PC-3 (cell line): Measurements from ENCODE around the gene MAP2. TPM values are rescaled to one million over a fixed set of nuclear protein-coding genes. Genes with fewer than 3 reads are reported as not detected.

ENCODE experiments used
- ATAC-seq: fragments of 200-7000 bp; cut with Tn5 transposase; 2 replicates; pipeline ENCODE4 v1.9.1; 2020; ENCODE audit warnings: mild to moderate bottlenecking, moderate library complexity
- BruUV-seq: library from RNA; stranded (reverse); fragments of 400-500 nt; replicated peaks from 2 replicates; lab custom pipeline; 2021; lab: Mats Ljungman, UMichigan
- CTCF ChIA-PET: fragments of 300-600 bp; sonication (Branson Sonifier 250); formaldehyde crosslinking; loops from one replicate; lab custom pipeline; 2022; ENCODE audit warnings: antibody characterized with exemption; lab: Charles Lee
- POLR2A ChIA-PET: fragments of 300-600 bp; sonication (Branson Sonifier 250); formaldehyde crosslinking; loops from one replicate; lab custom pipeline; 2022; ENCODE audit warnings: antibody characterized with exemption; ENCODE audit not compliant: unreplicated experiment; lab: Charles Lee
- DNase-seq: peaks from one replicate; pipeline ENCODE4 v3.0.0-alpha.2; 2015
- H2AFZ ChIP-seq: fragments of 300-600 bp; sonication (generic); 2 replicates; pipeline ENCODE4 v1.6.0; 2016; ENCODE audit warnings: antibody characterized with exemption, low read length
- H3F3A ChIP-seq: fragments of 300-600 bp; sonication (generic); one replicate; pipeline ENCODE4 v1.6.0; 2017; ENCODE audit warnings: antibody characterized with exemption, low read length, control low read depth, mild to moderate bottlenecking; ENCODE audit not compliant: unreplicated experiment
- H3K27ac ChIP-seq: fragments of 300-600 bp; sonication (generic); 2 replicates; pipeline ENCODE4 v1.5.1; 2016; ENCODE audit warnings: mild to moderate bottlenecking, low read length
- H3K27me3 ChIP-seq: fragments of 300-600 bp; sonication (generic); 2 replicates; pipeline ENCODE4 v1.6.1; 2016; ENCODE audit warnings: low read length, mixed read lengths
- H3K36me3 ChIP-seq: fragments of 300-600 bp; sonication (generic); 2 replicates; pipeline ENCODE4 v1.6.1; 2016; ENCODE audit warnings: low read depth, mixed run types, low read length, mixed read lengths
- H3K4me1 ChIP-seq: fragments of 300-600 bp; sonication (generic); 2 replicates; pipeline ENCODE4 v1.5.1; 2016; ENCODE audit warnings: low read length; ENCODE audit not compliant: insufficient read depth
- H3K4me2 ChIP-seq: fragments of 300-600 bp; sonication (generic); 2 replicates; pipeline ENCODE4 v1.6.0; 2016; ENCODE audit warnings: low read length
- H3K4me3 ChIP-seq: fragments of 300-600 bp; sonication (generic); 2 replicates; pipeline ENCODE4 v1.5.1; 2016; ENCODE audit warnings: mild to moderate bottlenecking, low read length, mixed read lengths
- H3K79me2 ChIP-seq: fragments of 300-600 bp; sonication (generic); 2 replicates; pipeline ENCODE4 v1.6.1; 2017; ENCODE audit warnings: low read length, mixed read lengths
- H3K9ac ChIP-seq: fragments of 300-600 bp; sonication (generic); 2 replicates; pipeline ENCODE4 v1.6.0; 2016; ENCODE audit warnings: mild to moderate bottlenecking, low read length
- H3K9me2 ChIP-seq: fragments of 300-600 bp; sonication (generic); replicated peaks from 2 replicates; pipeline ENCODE4 v1.6.1; 2016; ENCODE audit warnings: mixed run types, low read length, mixed read lengths
- H3K9me3 ChIP-seq: fragments of 300-600 bp; sonication (generic); 2 replicates; pipeline ENCODE4 v1.6.1; 2016; ENCODE audit warnings: low read length, mixed read lengths
- H4K20me1 ChIP-seq: fragments of 300-600 bp; sonication (generic); 2 replicates; pipeline ENCODE4 v1.6.1; 2016; ENCODE audit warnings: low read length, mixed read lengths
- CTCF ChIP-seq: fragments of 300-600 bp; sonication (generic); conservative IDR thresholded peaks from 2 replicates; pipeline ENCODE4 v1.5.1; 2017; ENCODE audit warnings: antibody characterized with exemption, low read depth, mild to moderate bottlenecking, low read length
- EZH2 ChIP-seq: fragments of 300-600 bp; sonication (generic); IDR thresholded peaks from one replicate; pipeline ENCODE4 v1.6.1; 2017; ENCODE audit warnings: antibody characterized with exemption, mild to moderate bottlenecking, low read length; ENCODE audit not compliant: unreplicated experiment
- EZH2phosphoT487 ChIP-seq: fragments of 300-600 bp; sonication (generic); IDR thresholded peaks from 2 replicates; pipeline ENCODE4 v1.6.1; 2018; ENCODE audit warnings: mild to moderate bottlenecking, antibody characterized with exemption, low read length, borderline replicate concordance
- intact Hi-C: fragments of 100-400 bp; cut with micrococcal nuclease; formaldehyde crosslinking; loops from 2 replicates; pipeline ENCODE4 v1.9.0; 2023
- total RNA-seq: library from RNA; depleted of rRNA; stranded (reverse); fragments of >200 nt; gene quantifications from 2 replicates; pipeline ENCODE4 v1.2.3, GENCODE V29; 2014

The MAP2 gene
- total RNA-seq, 1 experiment from 2014 or later: 2.1 TPM

GRCh38 chr2:209523867-209524266, 100.0 kb downstream of the MAP2 start:
- Histone ChIP-seq H3K27ac (peak overlapping the region; percentile 29; the same call in 1 of the 2 replicates), H3K9ac (no peak overlapping the region)
- peak; percentile 85 for ATAC-seq

GRCh38 chr2:209525331-209525730, 101.5 kb downstream of the MAP2 start:
- Histone ChIP-seq H3K9me3 (no peaks in the 10 kb centered on the region), H3K4me2 (peak overlapping the region; percentile 44; the same call in 1 of the 2 replicates), H3K9me2 (no peaks in the 10 kb centered on the region), H3K79me2 (no peaks in the 10 kb centered on the region), H3F3A (peaks cover 3% of the 10 kb centered on the region), H3K9ac (no peak overlapping the region), H3K27me3 (no peaks in the 10 kb centered on the region), H3K36me3 (no peaks in the 10 kb centered on the region), H3K4me3 (no peak overlapping the region), H2AFZ (no peak overlapping the region), H3K27ac (peak overlapping the region; percentile 16), H3K4me1 (peaks cover 31% of the 10 kb centered on the region), H4K20me1 (no peaks in the 10 kb centered on the region)
- intact Hi-C loops: no loop called here
- POLR2A ChIA-PET: no interaction called here
- DNase-seq (no peak), ATAC-seq (no peak)
- TF ChIP-seq EZH2 (no peak), CTCF (no peak), EZH2phosphoT487 (no peak)
- CTCF ChIA-PET: interaction anchor here (1.0 kb wide), 1 partner anchor 101 kb away, joined by 3 read pairs; the partner anchor contains the start of gene MAP2
- BruUV-seq: no TSS peak

More at GRCh38 chr2:209523867-209524266, 100.0 kb downstream of the MAP2 start:
- intact Hi-C loops: loop anchor here (1.0 kb wide), 2 partner anchors 28 to 99 kb away; no protein-coding TSS in a partner anchor
- ChIA-PET POLR2A (no interaction called here), CTCF (interaction anchor here (0.5 to 0.7 kb wide), 5 partner anchors 28 to 1778 kb away, joined by 3 to 4 read pairs (median 3); partner anchors contain the start of gene MAP2)
- H3K27me3 ChIP-seq: no peaks in the 10 kb centered on the region
- no peaks in the 10 kb centered on the region for H3K36me3 ChIP-seq
- H3K4me3 ChIP-seq: no peak overlapping the region
- H3K79me2 ChIP-seq: no peaks in the 10 kb centered on the region
- no peak overlapping the region; the same call in 1 of the 2 replicates for H3K4me2 ChIP-seq
- peak; percentile 45 for DNase-seq
- H2AFZ ChIP-seq: no peak overlapping the region
- no peaks in the 10 kb centered on the region for H3K9me3 ChIP-seq
- no peak for TF ChIP-seq EZH2phosphoT487
- TF ChIP-seq CTCF: no peak
- TF ChIP-seq EZH2: no peak
- no TSS peak for BruUV-seq
- no peaks in the 10 kb centered on the region for H3K9me2 ChIP-seq
- no peaks in the 10 kb centered on the region for H4K20me1 ChIP-seq
- H3F3A ChIP-seq: peaks cover 3% of the 10 kb centered on the region
- H3K4me1 ChIP-seq: peaks cover 31% of the 10 kb centered on the region

- ChIA-PET POLR2A (no interaction called here), CTCF (interaction anchor here (1.0 kb wide), 1 partner anchor 102 kb away, joined by 3 read pairs; the partner anchor contains the start of gene MAP2)
- H3F3A ChIP-seq: peaks cover 3% of the 10 kb centered on the region
- TF ChIP-seq EZH2phosphoT487: no peak
- no peak for TF ChIP-seq EZH2
- no peak for TF ChIP-seq CTCF
- peak overlapping the region; percentile 44; the same call in 1 of the 2 replicates for H3K4me2 ChIP-seq
- DNase-seq (peak; percentile 55), ATAC-seq (peak; percentile 69)
- H2AFZ ChIP-seq: no peak overlapping the region
- H3K27me3 ChIP-seq: no peaks in the 10 kb centered on the region
- H3K9ac ChIP-seq: no peak overlapping the region
- H3K79me2 ChIP-seq: no peaks in the 10 kb centered on the region
- no peaks in the 10 kb centered on the region for H3K9me2 ChIP-seq
- intact Hi-C loops: loop anchor here (2.0 kb wide), 1 partner anchor 51 kb away; no protein-coding TSS in a partner anchor
- no peaks in the 10 kb centered on the region for H3K9me3 ChIP-seq
- H3K27ac ChIP-seq: peak overlapping the region; percentile 16
- no peaks in the 10 kb centered on the region for H4K20me1 ChIP-seq
- no peaks in the 10 kb centered on the region for H3K36me3 ChIP-seq
- BruUV-seq: no TSS peak
- peaks cover 31% of the 10 kb centered on the region for H3K4me1 ChIP-seq
- H3K4me3 ChIP-seq: no peak overlapping the region
These were observed 102.0 kb downstream of the MAP2 start for GRCh38 chr2:209525834-209526281.
